ENCODE data around the gene HDGF.

Gene HDGF

GRCh38 chr1:156693848-156694689 lies 57.4 kb downstream of the HDGF start:
- no peak for TF ChIP-seq CTCF (IDR thresholded peaks at IDR 0.05; ENCODE audit: low read depth, low read length, missing control alignments)
- H3K4me3 ChIP-seq (replicated peaks; ENCODE audit: low read depth, low read length), result no peak overlapping the region
- DNase-seq (ENCODE audit: extremely low read depth, low read depth), result no peak

GRCh38 chr1:156692925-156693847 lies 58.3 kb downstream of the HDGF start:
- no peak overlapping the region for H3K4me3 ChIP-seq (replicated peaks; ENCODE audit: low read depth, low read length)
- no peak for DNase-seq (ENCODE audit: extremely low read depth, low read depth)
- TF ChIP-seq CTCF (IDR thresholded peaks at IDR 0.05; ENCODE audit: low read depth, low read length, missing control alignments), result no peak

- H3K4me3 ChIP-seq (replicated peaks; ENCODE audit: low read depth, low read length), result no peak overlapping the region
- DNase-seq (ENCODE audit: extremely low read depth, low read depth), result no peak
- no peak for TF ChIP-seq CTCF (IDR thresholded peaks at IDR 0.05; ENCODE audit: low read depth, low read length, missing control alignments)
Measured at GRCh38 chr1:156692441-156692924, 59.0 kb downstream of the HDGF start.
